DMS53 treated with DMSO at 0.1 percent for 48 hours (cell line): ENCODE results near the gene F8.
"Not testable (repeated sequence)": the region's sequence is repeated elsewhere in the genome, so short reads cannot be mapped to it uniquely, and the experiment has no call there.

Source experiments
- DNase-seq: peaks from one replicate; lab custom pipeline; 2025; ENCODE audit not compliant: unreplicated experiment; lab: John Stamatoyannopoulos, UW

The F8 gene

GRCh38 chrX:154885549-154885948, 137.0 kb downstream of the F8 start:
- not testable (repeated sequence) for DNase-seq

- not testable (repeated sequence) for DNase-seq
These were observed 137.5 kb downstream of the F8 start for GRCh38 chrX:154885057-154885456.

GRCh38 chrX:154884069-154884468, 138.5 kb downstream of the F8 start:
- DNase-seq: not testable (repeated sequence)

- no peak for DNase-seq
These were observed 149.2 kb downstream of the F8 start for GRCh38 chrX:154873329-154873728.

GRCh38 chrX:154868522-154868921, 154.0 kb downstream of the F8 start:
- not testable (repeated sequence) for DNase-seq

- no peak for DNase-seq
These were observed 167.3 kb downstream of the F8 start for GRCh38 chrX:154855256-154855655.

GRCh38 chrX:154850957-154851611, 171.4 kb downstream of the F8 start:
- no peak for DNase-seq

GRCh38 chrX:154840856-154841255, 181.7 kb downstream of the F8 start:
- peak; percentile 50 for DNase-seq

GRCh38 chrX:154836163-154836562, 186.4 kb downstream of the F8 start:
- DNase-seq: no peak

- DNase-seq: no peak
These were observed 188.0 kb downstream of the F8 start, which contains the start of gene SMIM9 for GRCh38 chrX:154834562-154834961. SMIM9 (minus strand) TSS chrX:154834662; CDS start chrX:154830856, 3,806 bp downstream.

- DNase-seq: no peak
These were observed 188.7 kb downstream of the F8 start for GRCh38 chrX:154833746-154834274.

GRCh38 chrX:154829926-154830442, 192.5 kb downstream of the F8 start:
- DNase-seq: no peak

GRCh38 chrX:154829134-154829533, 193.4 kb downstream of the F8 start:
- no peak for DNase-seq

GRCh38 chrX:154828016-154828408, 194.5 kb downstream of the F8 start:
- no peak for DNase-seq

GRCh38 chrX:154827194-154828015, 195.1 kb downstream of the F8 start:
- no peak for DNase-seq

- not testable (repeated sequence) for DNase-seq
These were observed 196.9 kb downstream of the F8 start for GRCh38 chrX:154825586-154825985.

GRCh38 chrX:154824638-154825037, 197.9 kb downstream of the F8 start:
- no peak for DNase-seq

- DNase-seq: no peak
These were observed 200.5 kb downstream of the F8 start for GRCh38 chrX:154822029-154822428.

- DNase-seq: no peak
These were observed 201.0 kb downstream of the F8 start for GRCh38 chrX:154821523-154821922.

- no peak for DNase-seq
These were observed 202.7 kb downstream of the F8 start for GRCh38 chrX:154819771-154820341.
